ENCODE results near the gene NDUFAF7.
"Not testable (repeated sequence)": the region's sequence is repeated elsewhere in the genome, so short reads cannot be mapped to it uniquely, and the experiment has no call there.

Gene NDUFAF7

GRCh38 chr2:37219046-37219445, 12.4 kb upstream of the NDUFAF7 start:
- DNase-seq (ENCODE audit: low spot score), result no peak

- no peak for DNase-seq (ENCODE audit: low spot score)
These were observed 8.3 kb upstream of the NDUFAF7 start for GRCh38 chr2:37223131-37223530.

- no peak for DNase-seq (ENCODE audit: low spot score)
These were observed 7.4 kb upstream of the NDUFAF7 start for GRCh38 chr2:37224063-37224462.

GRCh38 chr2:37225129-37225528, 6.3 kb upstream of the NDUFAF7 start:
- DNase-seq (ENCODE audit: low spot score), result not testable (repeated sequence)

GRCh38 chr2:37226863-37227262, 4.6 kb upstream of the NDUFAF7 start:
- no peak for DNase-seq (ENCODE audit: low spot score)

GRCh38 chr2:37228788-37229187, 2.7 kb upstream of the NDUFAF7 start:
- DNase-seq (ENCODE audit: low spot score), result no peak

- no peak for DNase-seq (ENCODE audit: low spot score)
These were observed 877 bp upstream of the NDUFAF7 start for GRCh38 chr2:37230581-37230980.

- DNase-seq (ENCODE audit: low spot score), result peak; percentile 8
These were observed 874 bp downstream of the NDUFAF7 start for GRCh38 chr2:37232131-37232933.

- DNase-seq (ENCODE audit: low spot score), result no peak
These were observed 12.0 kb downstream of the NDUFAF7 start for GRCh38 chr2:37243435-37243834.

- no peak for DNase-seq (ENCODE audit: low spot score)
These were observed 12.6 kb downstream of the NDUFAF7 start for GRCh38 chr2:37244017-37244416.

- DNase-seq (ENCODE audit: low spot score), result no peak
These were observed 13.3 kb downstream of the NDUFAF7 start for GRCh38 chr2:37244755-37245154.

- no peak for DNase-seq (ENCODE audit: low spot score)
These were observed 14.7 kb downstream of the NDUFAF7 start for GRCh38 chr2:37246205-37246604.

GRCh38 chr2:37250869-37251740, 19.6 kb downstream of the NDUFAF7 start:
- no peak for DNase-seq (ENCODE audit: low spot score)

GRCh38 chr2:37262522-37262921, 31.1 kb downstream of the NDUFAF7 start:
- DNase-seq (ENCODE audit: low spot score), result no peak

GRCh38 chr2:37263839-37264238, 32.4 kb downstream of the NDUFAF7 start:
- DNase-seq (ENCODE audit: low spot score), result no peak

GRCh38 chr2:37267685-37268084, 36.2 kb downstream of the NDUFAF7 start:
- DNase-seq (ENCODE audit: low spot score), result no peak

- no peak for DNase-seq (ENCODE audit: low spot score)
These were observed 36.7 kb downstream of the NDUFAF7 start for GRCh38 chr2:37268111-37268510.

GRCh38 chr2:37271376-37272067, 40.1 kb downstream of the NDUFAF7 start:
- no peak for DNase-seq (ENCODE audit: low spot score)

GRCh38 chr2:37274359-37274965, 43.0 kb downstream of the NDUFAF7 start:
- no peak for DNase-seq (ENCODE audit: low spot score)

- no peak for DNase-seq (ENCODE audit: low spot score)
These were observed 44.8 kb downstream of the NDUFAF7 start for GRCh38 chr2:37276291-37276690.

GRCh38 chr2:37281916-37282315, 50.5 kb downstream of the NDUFAF7 start:
- DNase-seq (ENCODE audit: low spot score), result no peak

GRCh38 chr2:37282746-37283145, 51.3 kb downstream of the NDUFAF7 start:
- DNase-seq (ENCODE audit: low spot score), result no peak
